Brain microvascular endothelial cell (primary cell): ENCODE results near the gene XRRA1.
A peak's percentile ranks its signal among the peaks of the same experiment; 100 is the strongest.

Experiments used
- DNase-seq: peaks from one replicate; pipeline ENCODE4 v3.0.0-alpha.2; 2020
- H3K27ac ChIP-seq: fragments of 250-450 bp; sonication (Bioruptor Pico); 2 replicates; pipeline ENCODE4 v1.5.1; 2020; ENCODE audit warnings: mild to moderate bottlenecking, moderate library complexity
- H3K27me3 ChIP-seq: fragments of 250-450 bp; sonication (Bioruptor Pico); replicated peaks from 2 replicates; pipeline ENCODE4 v1.5.1; 2020; ENCODE audit warnings: mild to moderate bottlenecking
- H3K36me3 ChIP-seq: fragments of 250-450 bp; sonication (Bioruptor Pico); replicated peaks from 2 replicates; pipeline ENCODE4 v1.5.1; 2020; ENCODE audit warnings: mild to moderate bottlenecking
- H3K4me3 ChIP-seq: 2 replicates; pipeline ENCODE4 v1.5.1; 2011; ENCODE audit warnings: low read depth, mild to moderate bottlenecking, control low read depth, low read length, moderate library complexity
- CTCF ChIP-seq: IDR thresholded peaks from 2 replicates; pipeline ENCODE4 v1.5.1; 2011; ENCODE audit warnings: low read depth, mild to moderate bottlenecking, moderate library complexity, low read length, control low read depth, inconsistent platforms; ENCODE audit errors: missing control alignments
- in situ Hi-C: cut with HindIII; loops from 2 replicates; pipeline ENCODE4 v1.10.0; 2017; ENCODE audit warnings: low sequenced_read_pairs, low pct_ligation_motif_present

Gene XRRA1

GRCh38 chr11:74822170-74822569, 126.7 kb downstream of the XRRA1 start:
- no peak overlapping the region for H3K4me3 ChIP-seq
- H3K27ac ChIP-seq = peak overlapping the region; percentile 64
- in situ Hi-C loops = no loop called here
- TF ChIP-seq CTCF = no peak
- no peaks in the 10 kb centered on the region for H3K27me3 ChIP-seq
- no peaks in the 10 kb centered on the region for H3K36me3 ChIP-seq
- DNase-seq = peak; percentile 46

DNA sequence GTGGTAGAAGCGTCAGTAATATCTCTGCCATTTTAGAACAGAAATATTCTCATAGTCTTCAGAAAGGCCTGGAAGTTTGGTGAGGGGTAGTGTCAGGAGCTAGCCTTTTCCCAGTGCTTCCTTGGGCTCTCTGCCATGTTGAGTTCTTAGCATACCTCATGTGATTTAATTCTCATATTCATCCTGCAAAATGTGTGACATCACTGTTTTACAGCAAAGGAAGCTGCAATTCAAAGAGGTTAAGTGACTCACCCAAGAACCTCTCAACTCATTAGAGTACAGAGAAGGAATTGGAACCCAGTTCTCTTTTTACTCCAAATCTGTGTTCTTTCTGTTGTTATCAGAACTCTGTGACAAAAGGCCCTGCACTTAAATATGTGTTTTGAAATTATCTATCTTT, 128.1 kb downstream of the XRRA1 start:
- no peak overlapping the region for H3K4me3 ChIP-seq
- no peaks in the 10 kb centered on the region for H3K36me3 ChIP-seq
- in situ Hi-C loops = no loop called here

GRCh38 chr11:74819400-74819799, 129.5 kb downstream of the XRRA1 start:
- Histone ChIP-seq H3K36me3 (no peaks in the 10 kb centered on the region), H3K27me3 (no peaks in the 10 kb centered on the region), H3K27ac (peak overlapping the region; percentile 88), H3K4me3 (no peak overlapping the region)
- peak; percentile 40 for DNase-seq
- in situ Hi-C loops = no loop called here
- TF ChIP-seq CTCF = no peak

More for the DNA sequence above, 128.1 kb downstream of the XRRA1 start:
- H3K27ac ChIP-seq = peak overlapping the region; percentile 88
- peak; percentile 90 for DNase-seq
- TF ChIP-seq CTCF = no peak
- H3K27me3 ChIP-seq = no peaks in the 10 kb centered on the region

DNA sequence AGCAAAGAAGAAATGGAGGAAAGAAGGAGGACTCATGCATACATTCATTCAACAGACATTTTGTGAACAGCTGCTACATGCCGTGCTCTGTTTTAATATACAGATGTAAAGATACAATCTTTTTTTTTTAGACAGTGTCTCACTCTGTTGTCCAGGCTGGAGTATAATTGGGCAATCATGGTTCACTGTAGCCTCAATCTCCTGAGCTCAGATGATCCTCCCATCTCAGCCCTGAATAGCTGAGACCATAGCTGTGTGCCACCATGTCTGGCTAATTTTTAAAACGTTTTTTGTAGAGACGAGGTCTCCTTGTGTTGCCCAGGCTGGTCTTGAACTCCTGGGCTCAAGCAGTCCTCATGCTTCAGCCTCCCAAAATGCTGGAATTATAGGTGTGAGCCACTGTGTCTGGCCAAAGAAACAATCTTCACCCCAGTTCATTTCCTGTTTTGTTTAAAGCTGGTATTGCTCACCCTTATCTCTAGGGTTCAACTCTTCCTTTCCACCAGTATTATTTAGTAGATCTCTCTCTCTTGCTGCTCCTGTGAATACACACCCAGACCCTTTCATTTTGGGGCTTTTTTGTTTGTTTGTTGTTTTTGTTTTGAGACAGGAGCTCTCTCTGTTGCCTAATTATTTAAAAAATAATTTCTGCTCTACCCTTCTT, 130.5 kb downstream of the XRRA1 start:
- H3K27me3 ChIP-seq = no peaks in the 10 kb centered on the region
- H3K4me3 ChIP-seq = no peak overlapping the region
- no peak overlapping the region for H3K27ac ChIP-seq
- in situ Hi-C loops = no loop called here
- DNase-seq = no peak
- no peak for TF ChIP-seq CTCF
- H3K36me3 ChIP-seq = no peaks in the 10 kb centered on the region

DNA sequence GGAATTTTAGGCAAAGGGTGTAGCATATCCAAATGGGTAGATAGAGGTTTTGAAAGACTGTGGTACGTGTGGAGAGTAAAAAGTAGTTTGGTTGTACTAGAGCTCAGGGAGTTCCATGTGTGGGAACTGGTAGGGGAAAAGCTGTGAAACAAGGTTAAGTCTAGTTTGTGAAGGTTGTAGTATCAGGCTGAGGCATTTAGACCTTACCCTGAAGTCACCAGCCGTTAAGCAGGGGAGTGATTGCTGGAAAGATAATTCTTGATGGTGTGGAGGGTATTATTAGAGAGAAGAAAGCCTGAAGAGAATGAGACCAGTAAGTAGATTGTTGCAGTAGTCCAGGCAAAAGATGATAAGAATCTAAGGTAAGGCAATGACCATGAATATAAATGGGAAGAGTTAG, 132.2 kb downstream of the XRRA1 start:
- in situ Hi-C loops = no loop called here
- no peaks in the 10 kb centered on the region for H3K27me3 ChIP-seq
- H3K4me3 ChIP-seq = no peak overlapping the region
- no peak overlapping the region for H3K27ac ChIP-seq
- TF ChIP-seq CTCF = no peak
- DNase-seq = no peak
- H3K36me3 ChIP-seq = no peaks in the 10 kb centered on the region

DNA sequence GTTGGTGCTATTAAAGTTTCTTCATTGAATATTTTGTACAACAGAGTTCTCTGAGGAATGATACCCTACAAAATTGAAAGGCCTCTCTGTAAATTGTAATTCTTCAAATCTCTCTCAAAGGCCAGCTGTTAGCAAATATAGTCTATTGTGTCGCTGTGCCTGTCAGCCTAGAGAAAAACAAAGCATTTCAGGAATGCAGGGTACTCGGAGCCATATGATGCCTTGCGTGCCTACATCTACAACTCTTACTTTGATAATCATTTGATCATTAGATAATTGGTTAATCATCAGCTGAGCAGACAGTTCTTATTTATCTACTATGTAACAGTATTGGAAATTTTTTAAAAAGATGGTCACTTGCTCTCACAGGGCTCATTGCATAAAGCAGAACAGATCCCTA, 132.9 kb downstream of the XRRA1 start:
- DNase-seq = no peak
- Histone ChIP-seq H3K4me3 (no peak overlapping the region), H3K27ac (no peak overlapping the region), H3K36me3 (no peaks in the 10 kb centered on the region), H3K27me3 (no peaks in the 10 kb centered on the region)
- no peak for TF ChIP-seq CTCF
- in situ Hi-C loops = no loop called here
